Measurements from ENCODE around the gene MALL.

DNA sequence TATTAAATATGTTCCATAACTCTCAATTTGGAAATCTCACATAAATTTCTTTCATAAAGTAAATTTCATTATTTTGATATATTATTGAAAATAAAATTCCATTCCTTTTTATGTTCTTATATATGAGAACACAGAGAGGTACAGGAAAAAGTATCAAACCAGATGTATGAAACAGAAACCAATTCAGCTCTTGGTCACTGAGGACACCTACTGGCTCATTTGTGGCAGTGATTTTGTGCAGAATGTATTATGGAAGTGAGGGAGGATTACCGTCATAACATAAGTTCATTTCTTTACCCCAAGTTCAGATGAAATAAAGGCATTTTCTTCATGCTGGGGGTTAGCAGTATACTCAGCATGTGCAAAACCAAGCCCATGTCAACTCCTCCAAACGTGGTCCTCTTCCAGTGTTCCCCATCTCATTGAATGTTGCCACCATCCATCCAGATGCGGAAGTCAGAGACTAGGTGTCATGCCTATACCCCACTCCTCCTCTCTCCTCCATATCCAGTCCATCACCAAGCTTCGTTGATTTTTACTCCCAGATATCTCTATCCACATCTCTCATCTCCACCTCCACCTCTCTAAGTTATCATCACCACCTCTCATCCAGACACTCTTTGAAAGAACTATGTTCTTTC, 41.7 kb upstream of the MALL start:
- TF ChIP-seq, protein P1, sequence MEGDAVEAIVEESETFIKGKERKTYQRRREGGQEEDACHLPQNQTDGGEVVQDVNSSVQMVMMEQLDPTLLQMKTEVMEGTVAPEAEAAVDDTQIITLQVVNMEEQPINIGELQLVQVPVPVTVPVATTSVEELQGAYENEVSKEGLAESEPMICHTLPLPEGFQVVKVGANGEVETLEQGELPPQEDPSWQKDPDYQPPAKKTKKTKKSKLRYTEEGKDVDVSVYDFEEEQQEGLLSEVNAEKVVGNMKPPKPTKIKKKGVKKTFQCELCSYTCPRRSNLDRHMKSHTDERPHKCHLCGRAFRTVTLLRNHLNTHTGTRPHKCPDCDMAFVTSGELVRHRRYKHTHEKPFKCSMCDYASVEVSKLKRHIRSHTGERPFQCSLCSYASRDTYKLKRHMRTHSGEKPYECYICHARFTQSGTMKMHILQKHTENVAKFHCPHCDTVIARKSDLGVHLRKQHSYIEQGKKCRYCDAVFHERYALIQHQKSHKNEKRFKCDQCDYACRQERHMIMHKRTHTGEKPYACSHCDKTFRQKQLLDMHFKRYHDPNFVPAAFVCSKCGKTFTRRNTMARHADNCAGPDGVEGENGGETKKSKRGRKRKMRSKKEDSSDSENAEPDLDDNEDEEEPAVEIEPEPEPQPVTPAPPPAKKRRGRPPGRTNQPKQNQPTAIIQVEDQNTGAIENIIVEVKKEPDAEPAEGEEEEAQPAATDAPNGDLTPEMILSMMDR (IDR thresholded peaks at IDR 0.05 in 2 of 3, conservative IDR thresholded peaks at IDR 0.05 in 1 of 3; ENCODE audit: control insufficient read depth in 2 of 3, extremely low read depth in 1 of 3, insufficient read depth in 1 of 3, low read depth in 3 of 3, low read length in 3 of 3), result peak; percentile 66 to 76 (median 73)
- TF ChIP-seq FOXM1 (IDR thresholded peaks at IDR 0.05; ENCODE audit: low read depth, low read length) (no peak), MTA2 (IDR thresholded peaks at IDR 0.05; ENCODE audit: low read depth) (no peak), EZH2 (IDR thresholded peaks at IDR 0.05; ENCODE audit: borderline replicate concordance, control insufficient read depth, low read depth, low read length) (no peak)
- TF ChIP-seq, protein P2, sequence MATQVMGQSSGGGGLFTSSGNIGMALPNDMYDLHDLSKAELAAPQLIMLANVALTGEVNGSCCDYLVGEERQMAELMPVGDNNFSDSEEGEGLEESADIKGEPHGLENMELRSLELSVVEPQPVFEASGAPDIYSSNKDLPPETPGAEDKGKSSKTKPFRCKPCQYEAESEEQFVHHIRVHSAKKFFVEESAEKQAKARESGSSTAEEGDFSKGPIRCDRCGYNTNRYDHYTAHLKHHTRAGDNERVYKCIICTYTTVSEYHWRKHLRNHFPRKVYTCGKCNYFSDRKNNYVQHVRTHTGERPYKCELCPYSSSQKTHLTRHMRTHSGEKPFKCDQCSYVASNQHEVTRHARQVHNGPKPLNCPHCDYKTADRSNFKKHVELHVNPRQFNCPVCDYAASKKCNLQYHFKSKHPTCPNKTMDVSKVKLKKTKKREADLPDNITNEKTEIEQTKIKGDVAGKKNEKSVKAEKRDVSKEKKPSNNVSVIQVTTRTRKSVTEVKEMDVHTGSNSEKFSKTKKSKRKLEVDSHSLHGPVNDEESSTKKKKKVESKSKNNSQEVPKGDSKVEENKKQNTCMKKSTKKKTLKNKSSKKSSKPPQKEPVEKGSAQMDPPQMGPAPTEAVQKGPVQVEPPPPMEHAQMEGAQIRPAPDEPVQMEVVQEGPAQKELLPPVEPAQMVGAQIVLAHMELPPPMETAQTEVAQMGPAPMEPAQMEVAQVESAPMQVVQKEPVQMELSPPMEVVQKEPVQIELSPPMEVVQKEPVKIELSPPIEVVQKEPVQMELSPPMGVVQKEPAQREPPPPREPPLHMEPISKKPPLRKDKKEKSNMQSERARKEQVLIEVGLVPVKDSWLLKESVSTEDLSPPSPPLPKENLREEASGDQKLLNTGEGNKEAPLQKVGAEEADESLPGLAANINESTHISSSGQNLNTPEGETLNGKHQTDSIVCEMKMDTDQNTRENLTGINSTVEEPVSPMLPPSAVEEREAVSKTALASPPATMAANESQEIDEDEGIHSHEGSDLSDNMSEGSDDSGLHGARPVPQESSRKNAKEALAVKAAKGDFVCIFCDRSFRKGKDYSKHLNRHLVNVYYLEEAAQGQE (IDR thresholded peaks at IDR 0.05; ENCODE audit: low read depth, low read length), result no peak
